Endothelial cell of umbilical vein (primary cell): ENCODE measurements around the gene SYCP3. TPM values are rescaled to one million over a fixed set of nuclear protein-coding genes. Genes with fewer than 3 reads are reported as not detected.

Source experiments
- BruUV-seq: library from RNA; stranded (reverse); fragments of 400-500 nt; replicated peaks from 2 replicates; lab custom pipeline; 2021; lab: Mats Ljungman, UMichigan
- CTCF ChIA-PET: fragments of 300-600, 350-600 bp; sonication (Branson Sonifier 250); formaldehyde crosslinking; loops from one replicate; lab custom pipeline; 2021; ENCODE audit warnings: antibody characterized with exemption, inconsistent platforms; lab: Charles Lee
- POLR2A ChIA-PET: fragments of 300-600, 350-600 bp; sonication (Branson Sonifier 250); formaldehyde crosslinking; loops from one replicate; lab custom pipeline; 2021; ENCODE audit warnings: antibody characterized with exemption, inconsistent platforms; lab: Charles Lee
- DNase-seq: peaks from one replicate; pipeline ENCODE4 v3.0.0-alpha.2; 2011; ENCODE audit warnings: low read depth, low spot score
- FAIRE-seq: peaks from 2 replicates; lab custom pipeline; 2011; peaks lifted over from hg19 to GRCh38; lab: Jason Lieb, UNC
- H2AFZ ChIP-seq: 2 replicates; pipeline ENCODE4 v1.6.0; 2012; ENCODE audit warnings: low read depth, low read length, control low read depth, inconsistent platforms
- H3K27ac ChIP-seq: 2 replicates; pipeline ENCODE4 v1.5.1; 2011; ENCODE audit warnings: low read depth, mild to moderate bottlenecking, control low read depth, low read length, moderate library complexity; ENCODE audit not compliant: insufficient read depth
- H3K27me3 ChIP-seq, 2 experiments: 2 replicates each; pipeline versions ENCODE4 v1.6.0 to v1.6.1; 2011; ENCODE audit warnings: low read length in 2 of 2, mixed read lengths in 1 of 2; ENCODE audit not compliant: control insufficient read depth in 2 of 2, insufficient read depth in 2 of 2
- H3K36me3 ChIP-seq, 2 experiments: 2 replicates in 1 of 2; 3 replicates in 1 of 2; pipeline ENCODE4 v1.5.1; 2011; ENCODE audit warnings: low read length in 2 of 2, mild to moderate bottlenecking in 1 of 2, moderate library complexity in 1 of 2; ENCODE audit not compliant: control insufficient read depth in 2 of 2, insufficient read depth in 2 of 2; ENCODE audit errors: extremely low read depth in 1 of 2
- H3K4me1 ChIP-seq: 3 replicates; pipeline ENCODE4 v1.5.1; 2011; ENCODE audit warnings: mild to moderate bottlenecking, low read length; ENCODE audit not compliant: control insufficient read depth, insufficient read depth; ENCODE audit errors: extremely low read depth
- H3K4me2 ChIP-seq: 2 replicates; pipeline ENCODE4 v1.6.1; 2011; ENCODE audit warnings: low read length, control low read depth, mixed read lengths; ENCODE audit not compliant: insufficient read depth
- H3K4me3 ChIP-seq, 3 experiments: fragments of 200-600 bp in 1 of 3; sonication (generic), shearing (Covaris generic) in 1 of 3; replicated peaks in 1 of 3; 2 replicates each; pipeline ENCODE4 v1.5.1; 2011 to 2016; ENCODE audit warnings: control low read depth in 3 of 3, low read length in 3 of 3, mild to moderate bottlenecking in 2 of 3, inconsistent platforms in 1 of 3, low read depth in 1 of 3, moderate library complexity in 1 of 3; ENCODE audit not compliant: insufficient read depth in 1 of 3
- H3K79me2 ChIP-seq: 2 replicates; pipeline ENCODE4 v1.6.0; 2012; ENCODE audit warnings: low read length, inconsistent platforms; ENCODE audit not compliant: control insufficient read depth, insufficient read depth
- H3K9ac ChIP-seq: replicated peaks from 2 replicates; pipeline ENCODE3; 2011; ENCODE audit warnings: low read length, control low read depth; ENCODE audit not compliant: insufficient read depth; ENCODE audit errors: extremely low read depth
- H3K9me1 ChIP-seq: replicated peaks from 3 replicates; pipeline ENCODE4 v1.6.0; 2011; ENCODE audit warnings: mild to moderate bottlenecking, low read length; ENCODE audit not compliant: control insufficient read depth, insufficient read depth; ENCODE audit errors: extremely low read depth
- H3K9me3 ChIP-seq: replicated peaks from 2 replicates; pipeline ENCODE4 v1.5.1; 2012; ENCODE audit warnings: low read length, inconsistent platforms; ENCODE audit not compliant: control insufficient read depth, insufficient read depth
- H4K20me1 ChIP-seq: replicated peaks from 2 replicates; pipeline ENCODE3; 2011; ENCODE audit warnings: mild to moderate bottlenecking, low read length; ENCODE audit not compliant: control insufficient read depth, insufficient read depth; ENCODE audit errors: extremely low read depth
- CTCF ChIP-seq, 2 donors: IDR thresholded peaks; 1 replicate in 1 of 2; 2 replicates in 1 of 2; pipeline ENCODE4 v1.5.1; 2011; ENCODE audit warnings: low read length in 2 of 2, mild to moderate bottlenecking in 2 of 2, moderate library complexity in 2 of 2, control low read depth in 1 of 2, inconsistent platforms in 1 of 2, low read depth in 1 of 2; ENCODE audit not compliant: insufficient read depth in 1 of 2; ENCODE audit errors: extremely low read depth in 1 of 2
- FOS ChIP-seq: IDR thresholded peaks from 2 replicates; pipeline ENCODE4 v1.6.1; 2011; ENCODE audit warnings: mild to moderate bottlenecking, low read length, moderate library complexity, borderline replicate concordance; ENCODE audit not compliant: insufficient read depth
- POLR2AphosphoS5 ChIP-seq: IDR thresholded peaks from 2 replicates; pipeline ENCODE4 v1.6.1; 2012; ENCODE audit warnings: low read depth, mild to moderate bottlenecking, control low read depth, low read length, moderate library complexity; ENCODE audit not compliant: insufficient read depth
- dilution Hi-C: fragments of 300-500 bp; cut with MboI; formaldehyde crosslinking; loops from one replicate; pipeline ENCODE4 v1.15.0; 2019; ENCODE audit warnings: low sequenced_read_pairs; ENCODE audit not compliant: extremely low pct_ligation_motif_present
- intact Hi-C: fragments of 100-400 bp; cut with micrococcal nuclease; formaldehyde crosslinking; loops from one replicate; pipeline ENCODE4 v1.10.0; 2022
- polyA plus RNA-seq, 4 experiments: library from polyadenylated mRNA; depleted of rRNA in 3 of 4; stranded (reverse) in 3 of 4; unstranded in 1 of 4; fragments of >200 nt; gene quantifications; 2 replicates each; pipeline versions ENCODE4 v1.2.1 to v1.2.3, GENCODE V29; 2011 to 2012; ENCODE audit warnings: missing spikeins in 1 of 4
- total RNA-seq: library from RNA; stranded (reverse); gene quantifications from 2 replicates; pipeline ENCODE4 v1.2.3, GENCODE V29; 2021

SYCP3 gene
- total and polyA plus RNA-seq, 2 donors (not counting 3 experiments of a cell fraction or from before 2014, with no cell fraction given), result 0.29 TPM; not detected in 1

DNA sequence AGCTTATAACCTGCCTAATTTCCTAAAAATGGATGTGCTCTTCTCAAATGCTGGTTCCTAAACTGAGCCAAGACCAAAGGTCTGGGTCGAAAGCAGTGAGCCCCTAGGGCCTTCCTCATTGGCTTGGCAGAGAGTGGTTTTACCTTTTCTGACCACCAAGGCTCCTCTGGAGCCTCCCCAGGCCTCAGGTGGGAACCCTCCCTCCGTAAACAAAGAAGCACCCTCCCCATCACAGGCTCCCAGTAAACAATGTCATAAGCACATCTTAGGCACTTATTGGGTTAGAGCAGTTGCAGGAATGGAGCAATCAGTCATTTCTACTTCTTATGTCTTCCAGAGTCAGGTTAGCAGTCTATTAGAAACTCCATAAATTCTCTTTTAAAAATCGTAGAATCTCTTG lies 35.8 kb downstream of the SYCP3 start:
- CTCF ChIA-PET, result no interaction called here
- POLR2A ChIA-PET, result no interaction called here
- no TSS peak for BruUV-seq

More for the DNA sequence above, 35.8 kb downstream of the SYCP3 start:
- H4K20me1 ChIP-seq, result no peaks in the 10 kb centered on the region
- FAIRE-seq, result no peak
- no peaks in the 10 kb centered on the region for H3K9me1 ChIP-seq
- DNase-seq, result no peak
- no peak overlapping the region for H3K4me2 ChIP-seq
- H3K27ac ChIP-seq, result no peak overlapping the region
- no peaks in the 10 kb centered on the region for H3K4me1 ChIP-seq
- no peaks in the 10 kb centered on the region for H3K27me3 ChIP-seq
- no peaks in the 10 kb centered on the region for H3K9me3 ChIP-seq
- no peak for TF ChIP-seq CTCF (IDR thresholded peaks at IDR 0.05; ENCODE audit: extremely low read depth in 1 of 2, insufficient read depth in 1 of 2, low read depth in 1 of 2, low read length in 2 of 2)
- TF ChIP-seq FOS, result no peak
- TF ChIP-seq POLR2AphosphoS5, result no peak
- no peak overlapping the region for H2AFZ ChIP-seq
- dilution Hi-C loops (no loop called here), intact Hi-C loops (loop anchor here (2.0 kb wide), 1 partner anchor 13 kb away; no protein-coding TSS in a partner anchor)
- no peaks in the 10 kb centered on the region for H3K36me3 ChIP-seq
- H3K4me3 ChIP-seq, result no peak overlapping the region
- H3K79me2 ChIP-seq, result peaks cover 27% of the 10 kb centered on the region
- H3K9ac ChIP-seq, result no peak overlapping the region
